Right lobe of liver (tissue), 6 donors: Measurements from ENCODE around the gene PHTF1. TPM values are rescaled to one million over a fixed set of nuclear protein-coding genes. Genes with fewer than 3 reads are reported as not detected.

Experiments
- ATAC-seq, 4 donors: fragments of 200-7000 bp; cut with Tn5 transposase; one replicate each; pipeline ENCODE4 v1.9.1; 2020; ENCODE audit warnings: mild to moderate bottlenecking in 4 of 4, moderate library complexity in 4 of 4
- DNase-seq, 3 donors: peaks; one replicate each; pipeline ENCODE4 v3.0.0-alpha.2; 2020
- H3K27ac ChIP-seq, 3 donors: fragments of 200-600 bp; one replicate each; pipeline ENCODE4 v1.8.0; 2022
- H3K27me3 ChIP-seq, 2 donors: fragments of 200-600 bp; one replicate each; pipeline ENCODE4 v1.8.0; 2022
- H3K36me3 ChIP-seq, 4 donors: fragments of 200-600 bp; sonication (generic) in 1 of 4; one replicate each; pipeline versions ENCODE4 v1.5.1 to v1.8.0; 2017 to 2022; ENCODE audit warnings: control low read depth in 1 of 4
- H3K4me1 ChIP-seq, 4 donors: fragments of 200-600 bp; sonication (generic) in 1 of 4; one replicate each; pipeline versions ENCODE4 v1.5.1 to v1.8.0; 2017 to 2022; ENCODE audit warnings: control low read depth in 1 of 4
- H3K4me3 ChIP-seq, 3 donors: fragments of 200-600 bp; one replicate each; pipeline ENCODE4 v1.8.0; 2022
- H3K9me3 ChIP-seq, 4 donors: fragments of 200-600 bp; sonication (generic) in 1 of 4; one replicate each; pipeline versions ENCODE4 v1.5.1 to v1.8.0; 2017 to 2022; ENCODE audit warnings: control low read depth in 1 of 4
- POLR2A ChIP-seq: fragments of 450-650 bp; IDR thresholded peaks from one replicate; pipeline ENCODE4 v1.6.1; 2017; ENCODE audit warnings: antibody characterized with exemption, mild to moderate bottlenecking
- WGBS: methylation state at CpG from one replicate; pipeline ENCODE4 v1.1.6; 2018; ENCODE audit warnings: low coverage, low lambda C conversion rate; ENCODE audit not compliant: insufficient coverage; ENCODE audit errors: missing lambda C conversion rate; 5-methylcytosine and 5-hydroxymethylcytosine counted together
- intact Hi-C, 2 donors: fragments of 100-400 bp; cut with DNase I; formaldehyde crosslinking; loops; one replicate each; pipeline versions ENCODE4 v1.11.2 to v1.14.1; 2022
- total RNA-seq, 6 experiments: library from RNA; depleted of rRNA in 2 of 6; stranded (reverse); fragments of >200 nt in 2 of 6; fragmentation: NEBNext Ultra II Directional in 3 of 6; extraction: Animal tissue kit (Norgen Biotek cat#: 25700) in 3 of 6; gene quantifications; one replicate each; pipeline versions ENCODE4 v1.1.0 to v1.2.4, GENCODE V29; 2016 to 2023
- TF ChIP-seq, protein P1 (sequence below), 4 donors: fragments of 200-600 bp in 3 of 4; fragments of 450-650 bp in 1 of 4; IDR thresholded peaks; one replicate each; pipeline versions ENCODE4 v1.5.1 to v1.8.0; 2016 to 2022; ENCODE audit warnings: antibody characterized with exemption in 4 of 4, mild to moderate bottlenecking in 2 of 4
- donor health status: DM: no; HTN: yes; CAD: no.
- donor health status: DM: no; HTN: no; CAD: no.
- donor health status: DM: no; HTN: no; CAD: no.
- donor health status: DM: no; HTN: yes; CAD: no.
- donor health status: DM: no; HTN: yes; CAD: no.

The PHTF1 gene
- total RNA-seq, 6 experiments from 2014 or later: 4.7 to 8.7 (median 6.1) TPM

DNA sequence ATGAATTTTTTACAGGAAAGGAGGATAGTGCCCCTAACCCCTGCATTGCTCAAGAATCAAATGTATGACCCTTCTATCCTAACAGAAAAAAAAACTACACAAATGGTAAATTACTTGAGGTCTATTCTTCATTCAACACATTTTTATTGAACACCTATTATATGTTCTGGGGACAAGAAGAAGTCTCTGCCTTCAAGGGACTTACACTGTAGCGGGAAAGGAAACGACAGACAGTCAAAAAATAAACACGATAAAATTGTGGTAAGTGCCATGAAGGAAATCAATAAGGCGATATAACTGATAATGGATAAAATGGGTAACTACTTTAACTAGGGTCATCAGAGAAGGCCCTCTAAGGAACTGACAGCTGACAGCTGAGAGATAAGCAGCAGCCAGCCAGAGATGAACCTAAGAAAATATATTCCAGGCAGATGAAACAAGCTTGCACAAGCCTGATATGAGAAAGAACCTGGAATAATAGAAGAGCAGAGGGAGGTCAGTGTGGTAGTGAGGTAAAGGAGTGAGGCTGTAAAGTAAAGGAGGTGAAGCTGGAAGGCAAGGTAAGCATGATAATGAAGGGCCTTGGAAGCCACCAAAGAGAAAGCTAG lies 66.4 kb downstream of the PHTF1 start:
- Histone ChIP-seq H3K4me1 (no peaks in the 10 kb centered on the region), H3K36me3 (no peaks in the 10 kb centered on the region), H3K27ac (no peak overlapping the region), H3K27me3 (no peaks in the 10 kb centered on the region), H3K9me3 (peaks cover 0 to 14% (median 0%) of the 10 kb centered on the region in 4 donors), H3K4me3 (no peak overlapping the region)
- ATAC-seq (no peak), DNase-seq (no peak)
- intact Hi-C loops: no loop called here
- WGBS: 93% methylated on average over 4 of the region's 4 CpGs
- TF ChIP-seq POLR2A: no peak
- TF ChIP-seq, protein P1, sequence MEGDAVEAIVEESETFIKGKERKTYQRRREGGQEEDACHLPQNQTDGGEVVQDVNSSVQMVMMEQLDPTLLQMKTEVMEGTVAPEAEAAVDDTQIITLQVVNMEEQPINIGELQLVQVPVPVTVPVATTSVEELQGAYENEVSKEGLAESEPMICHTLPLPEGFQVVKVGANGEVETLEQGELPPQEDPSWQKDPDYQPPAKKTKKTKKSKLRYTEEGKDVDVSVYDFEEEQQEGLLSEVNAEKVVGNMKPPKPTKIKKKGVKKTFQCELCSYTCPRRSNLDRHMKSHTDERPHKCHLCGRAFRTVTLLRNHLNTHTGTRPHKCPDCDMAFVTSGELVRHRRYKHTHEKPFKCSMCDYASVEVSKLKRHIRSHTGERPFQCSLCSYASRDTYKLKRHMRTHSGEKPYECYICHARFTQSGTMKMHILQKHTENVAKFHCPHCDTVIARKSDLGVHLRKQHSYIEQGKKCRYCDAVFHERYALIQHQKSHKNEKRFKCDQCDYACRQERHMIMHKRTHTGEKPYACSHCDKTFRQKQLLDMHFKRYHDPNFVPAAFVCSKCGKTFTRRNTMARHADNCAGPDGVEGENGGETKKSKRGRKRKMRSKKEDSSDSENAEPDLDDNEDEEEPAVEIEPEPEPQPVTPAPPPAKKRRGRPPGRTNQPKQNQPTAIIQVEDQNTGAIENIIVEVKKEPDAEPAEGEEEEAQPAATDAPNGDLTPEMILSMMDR (IDR thresholded peaks at IDR 0.05): no peak

DNA sequence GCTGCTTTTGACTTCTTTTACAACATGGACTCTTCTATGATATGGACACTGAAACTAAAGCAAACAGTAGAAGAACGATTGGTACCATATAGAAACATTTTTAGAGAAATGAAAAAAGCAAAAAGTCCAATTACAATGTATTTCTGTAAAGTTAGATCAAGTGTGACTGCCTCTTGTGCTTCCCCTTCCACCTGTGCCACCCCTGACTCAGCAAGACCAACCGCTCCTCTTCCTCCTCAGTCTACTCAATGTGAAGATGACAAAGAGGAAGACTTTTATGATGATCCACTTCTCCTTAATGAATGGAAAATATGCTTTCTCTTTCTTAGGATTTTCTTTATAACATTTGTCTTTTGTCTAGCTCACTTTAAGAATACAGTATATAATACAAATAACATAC lies 66.9 kb downstream of the PHTF1 start:
- TF ChIP-seq POLR2A: no peak
- TF ChIP-seq, protein P1 (IDR thresholded peaks at IDR 0.05): no peak
- Histone ChIP-seq H3K9me3 (peaks cover 0 to 14% (median 0%) of the 10 kb centered on the region in 4 donors), H3K4me3 (no peak overlapping the region), H3K36me3 (no peaks in the 10 kb centered on the region), H3K4me1 (no peaks in the 10 kb centered on the region), H3K27ac (no peak overlapping the region), H3K27me3 (no peaks in the 10 kb centered on the region)
- no peak for ATAC-seq
- no peak for DNase-seq
- WGBS: 71% methylated on average over 2 of the region's 2 CpGs
- intact Hi-C loops: no loop called here

DNA sequence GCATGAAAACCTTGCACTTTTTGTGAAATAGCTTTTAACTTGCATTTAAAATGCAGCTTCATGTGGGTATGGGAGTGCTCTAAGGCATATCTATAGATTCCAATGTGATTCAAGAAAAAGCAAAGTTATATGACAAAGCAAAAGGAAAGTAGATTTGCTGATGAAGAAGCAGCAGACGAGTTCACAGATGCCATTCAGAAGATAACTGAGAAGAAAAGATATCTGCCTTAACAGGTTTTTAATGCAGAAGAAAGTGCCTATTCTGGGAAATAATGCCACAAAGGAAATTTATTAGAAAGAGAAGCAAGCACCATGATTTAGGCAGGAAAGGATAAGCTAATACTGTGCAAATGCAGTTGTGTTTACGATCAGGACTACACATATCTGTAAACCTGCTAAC lies 68.1 kb downstream of the PHTF1 start:
- no peak for TF ChIP-seq POLR2A
- TF ChIP-seq, protein P1 (IDR thresholded peaks at IDR 0.05): no peak
- no peak for ATAC-seq
- 92% methylated on average over 2 of the region's 2 CpGs for WGBS
- Histone ChIP-seq H3K4me1 (no peaks in the 10 kb centered on the region), H3K27ac (no peak overlapping the region), H3K36me3 (no peaks in the 10 kb centered on the region), H3K4me3 (no peak overlapping the region), H3K27me3 (no peaks in the 10 kb centered on the region), H3K9me3 (peaks cover 0 to 14% (median 0%) of the 10 kb centered on the region in 4 donors)
- intact Hi-C loops: no loop called here
- no peak for DNase-seq

DNA sequence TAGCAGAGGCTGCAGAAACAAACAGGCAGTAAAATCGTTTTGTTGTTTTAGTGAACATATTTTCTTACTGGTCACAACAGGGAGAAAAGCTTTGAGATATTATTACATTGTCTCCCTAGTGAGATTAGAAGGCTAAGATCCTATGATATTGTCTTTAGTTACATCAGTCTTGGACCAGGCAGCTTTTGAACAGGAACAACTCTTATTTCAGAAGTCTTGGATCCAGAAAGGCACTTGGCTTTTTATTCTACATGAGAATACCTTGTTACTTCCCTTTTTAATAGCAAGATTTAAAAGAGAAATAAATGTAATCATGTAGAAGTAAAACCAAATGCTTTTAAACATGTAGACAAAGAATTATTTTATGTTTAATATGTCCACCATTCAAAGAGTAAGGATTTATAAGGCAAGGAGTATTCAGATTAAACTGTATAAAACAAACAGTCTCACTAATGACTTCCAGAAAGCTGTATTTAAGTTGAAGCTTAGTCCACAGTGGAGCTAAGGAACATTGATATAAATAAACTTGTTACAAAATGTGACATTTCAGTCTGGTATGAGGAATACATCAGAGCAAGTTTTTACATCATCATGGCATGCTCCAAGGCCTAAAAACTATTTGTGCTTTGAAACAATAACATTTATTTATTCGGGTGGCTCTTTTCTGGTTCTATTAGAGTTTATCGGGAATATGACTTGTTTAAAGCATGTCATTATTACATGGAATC lies 72.2 kb downstream of the PHTF1 start:
- peaks cover 0 to 5% (median 0%) of the 10 kb centered on the region in 4 donors for H3K36me3 ChIP-seq
- H3K4me1 ChIP-seq: no peaks in the 10 kb centered on the region
- WGBS: 84% methylated on average over 3 of the region's 3 CpGs
- H3K9me3 ChIP-seq: no peaks in the 10 kb centered on the region
- no peaks in the 10 kb centered on the region for H3K27me3 ChIP-seq
- no peak for DNase-seq
- TF ChIP-seq, protein P1 (IDR thresholded peaks at IDR 0.05): no peak
- no peak for TF ChIP-seq POLR2A
- no peak overlapping the region for H3K4me3 ChIP-seq
- no peak for ATAC-seq
- intact Hi-C loops: no loop called here
- H3K27ac ChIP-seq: no peak overlapping the region
